ENCODE measurements around the gene KLF2.

Gene KLF2

GRCh38 chr19:16306728-16307402, 17.8 kb upstream of the KLF2 start:
- no peak for DNase-seq (ENCODE audit: low read depth in 2 of 3, low spot score in 2 of 3)

- no peak for DNase-seq (ENCODE audit: low read depth in 2 of 3, low spot score in 2 of 3)
Observed at GRCh38 chr19:16308081-16308480, 16.5 kb upstream of the KLF2 start.

GRCh38 chr19:16309643-16310042, 15.0 kb upstream of the KLF2 start:
- no peak for DNase-seq (ENCODE audit: low read depth in 2 of 3, low spot score in 2 of 3)

GRCh38 chr19:16315825-16316505, 8.7 kb upstream of the KLF2 start:
- no peak for DNase-seq (ENCODE audit: low read depth in 2 of 3, low spot score in 2 of 3)

- no peak for DNase-seq (ENCODE audit: low read depth in 2 of 3, low spot score in 2 of 3)
Observed at GRCh38 chr19:16316506-16316882, 8.1 kb upstream of the KLF2 start.

GRCh38 chr19:16319481-16319880, 5.1 kb upstream of the KLF2 start:
- no peak for DNase-seq (ENCODE audit: low read depth in 2 of 3, low spot score in 2 of 3)

- DNase-seq (ENCODE audit: low read depth in 2 of 3, low spot score in 2 of 3) = no peak
Observed at GRCh38 chr19:16320987-16321386, 3.6 kb upstream of the KLF2 start.

GRCh38 chr19:16325161-16325527, 518 bp downstream of the KLF2 start:
- DNase-seq (ENCODE audit: low read depth in 2 of 3, low spot score in 2 of 3) = no peak

GRCh38 chr19:16325641-16326400, 1.2 kb downstream of the KLF2 start:
- no peak for DNase-seq (ENCODE audit: low read depth in 2 of 3, low spot score in 2 of 3)

GRCh38 chr19:16326401-16327168, 2.0 kb downstream of the KLF2 start:
- no peak for DNase-seq (ENCODE audit: low read depth in 2 of 3, low spot score in 2 of 3)

- DNase-seq (ENCODE audit: low read depth in 2 of 3, low spot score in 2 of 3) = no peak
Observed at GRCh38 chr19:16327169-16327475, 2.5 kb downstream of the KLF2 start.

- DNase-seq (ENCODE audit: low read depth in 2 of 3, low spot score in 2 of 3) = no peak
Observed at GRCh38 chr19:16327501-16327900, 2.9 kb downstream of the KLF2 start.

- DNase-seq (ENCODE audit: low read depth in 2 of 3, low spot score in 2 of 3) = no peak
Observed at GRCh38 chr19:16327911-16328823, 3.5 kb downstream of the KLF2 start.

GRCh38 chr19:16328824-16329482, 4.3 kb downstream of the KLF2 start:
- DNase-seq (ENCODE audit: low read depth in 2 of 3, low spot score in 2 of 3) = no peak

GRCh38 chr19:16330368-16330801, 5.8 kb downstream of the KLF2 start:
- peak; percentile 54 to 71 (median 68) for DNase-seq (ENCODE audit: low read depth in 2 of 3, low spot score in 2 of 3)

- DNase-seq (ENCODE audit: low read depth in 2 of 3, low spot score in 2 of 3) = no peak
Observed at GRCh38 chr19:16330806-16331690, 6.4 kb downstream of the KLF2 start.

GRCh38 chr19:16333001-16333586, 8.5 kb downstream of the KLF2 start:
- no peak for DNase-seq (ENCODE audit: low read depth in 2 of 3, low spot score in 2 of 3)

GRCh38 chr19:16334411-16334810, 9.8 kb downstream of the KLF2 start:
- no peak for DNase-seq (ENCODE audit: low read depth in 2 of 3, low spot score in 2 of 3)

- no peak for DNase-seq (ENCODE audit: low read depth in 2 of 3, low spot score in 2 of 3)
Observed at GRCh38 chr19:16335226-16335625, 10.6 kb downstream of the KLF2 start.
